Bone marrow (tissue), 2 donors: Measurements from ENCODE around the gene MMAB.
A peak's percentile ranks its signal among the peaks of the same experiment; 100 is the strongest.

Experiments
- DNase-seq, 2 donors: peaks; one replicate each; lab custom pipeline; 2025; lab: John Stamatoyannopoulos, UW

The MMAB gene

GRCh38 chr12:109573029-109573913 is at the start of gene MMAB, which contains the start of gene MVK:
Gene MMAB, minus strand, starts transcription at chr12:109573504. Its CDS starts 24 bp downstream, at chr12:109573480.
Gene MVK, plus strand, starts transcription at chr12:109573794. Its CDS starts 1,029 bp downstream, at chr12:109574823.
- peak; percentile 73 to 97 for DNase-seq

DNA sequence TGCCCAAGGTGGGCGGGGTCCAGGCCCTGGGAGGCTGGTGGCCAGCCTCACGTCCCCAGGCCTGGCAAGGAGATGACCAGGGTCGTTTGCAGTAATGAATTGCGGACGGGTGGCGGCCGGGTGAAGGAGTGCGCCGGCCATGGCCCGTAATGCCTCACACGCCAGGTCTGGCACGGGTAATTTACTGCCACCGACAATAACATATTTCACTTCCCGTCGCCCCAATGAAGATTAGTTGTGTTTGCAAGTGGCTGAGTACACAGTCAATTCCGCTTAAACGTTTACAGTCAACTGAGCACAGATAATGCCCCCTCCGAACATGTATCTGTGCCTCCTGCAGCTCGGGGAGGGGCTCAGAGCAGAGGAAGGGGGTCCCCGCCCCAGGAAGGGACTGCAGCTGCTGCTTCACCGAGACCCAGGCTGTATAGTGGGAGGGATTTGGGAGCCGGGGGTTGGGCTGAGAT is 48.6 kb upstream of the MMAB start:
- no peak for DNase-seq

GRCh38 chr12:109621211-109621694 is 47.9 kb upstream of the MMAB start:
- no peak for DNase-seq

GRCh38 chr12:109619002-109619604 is 45.8 kb upstream of the MMAB start:
- DNase-seq: no peak

- DNase-seq: no peak
Measured at GRCh38 chr12:109618082-109618481, 44.8 kb upstream of the MMAB start.

GRCh38 chr12:109617491-109617890 is 44.2 kb upstream of the MMAB start:
- no peak for DNase-seq

DNA sequence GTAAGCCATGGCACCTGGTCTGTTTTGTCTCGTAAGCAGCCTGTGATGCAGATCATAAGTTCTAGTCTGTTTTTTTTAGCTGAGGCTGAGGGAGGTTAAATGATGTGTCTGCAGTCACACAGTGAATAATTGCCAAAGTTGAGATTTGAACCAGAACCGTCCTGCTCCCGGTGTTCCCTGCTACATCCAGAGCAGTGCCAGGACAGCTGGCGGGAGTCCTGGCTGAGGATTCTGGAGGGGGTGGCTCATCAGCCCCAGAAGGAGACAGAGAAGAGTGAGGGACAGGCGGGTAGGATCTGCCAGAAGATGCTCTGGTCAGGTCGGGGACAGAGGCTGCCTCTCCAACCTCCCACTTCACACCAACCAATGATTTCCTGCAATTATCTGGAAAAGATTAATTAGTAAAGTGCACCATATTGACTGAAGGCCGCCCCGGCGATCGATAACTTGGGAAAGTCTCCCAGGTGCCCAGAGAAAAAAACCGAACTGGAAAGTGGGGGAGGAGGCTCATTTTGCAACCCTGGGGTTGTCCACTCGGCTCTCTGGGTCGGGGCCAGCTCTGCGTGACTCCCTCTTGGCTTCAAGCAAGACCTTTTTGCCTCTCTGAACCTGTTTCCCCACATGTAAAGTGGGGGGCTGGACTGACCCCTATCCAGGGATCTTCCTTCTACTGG is 42.4 kb upstream of the MMAB start:
- DNase-seq: no peak

DNA sequence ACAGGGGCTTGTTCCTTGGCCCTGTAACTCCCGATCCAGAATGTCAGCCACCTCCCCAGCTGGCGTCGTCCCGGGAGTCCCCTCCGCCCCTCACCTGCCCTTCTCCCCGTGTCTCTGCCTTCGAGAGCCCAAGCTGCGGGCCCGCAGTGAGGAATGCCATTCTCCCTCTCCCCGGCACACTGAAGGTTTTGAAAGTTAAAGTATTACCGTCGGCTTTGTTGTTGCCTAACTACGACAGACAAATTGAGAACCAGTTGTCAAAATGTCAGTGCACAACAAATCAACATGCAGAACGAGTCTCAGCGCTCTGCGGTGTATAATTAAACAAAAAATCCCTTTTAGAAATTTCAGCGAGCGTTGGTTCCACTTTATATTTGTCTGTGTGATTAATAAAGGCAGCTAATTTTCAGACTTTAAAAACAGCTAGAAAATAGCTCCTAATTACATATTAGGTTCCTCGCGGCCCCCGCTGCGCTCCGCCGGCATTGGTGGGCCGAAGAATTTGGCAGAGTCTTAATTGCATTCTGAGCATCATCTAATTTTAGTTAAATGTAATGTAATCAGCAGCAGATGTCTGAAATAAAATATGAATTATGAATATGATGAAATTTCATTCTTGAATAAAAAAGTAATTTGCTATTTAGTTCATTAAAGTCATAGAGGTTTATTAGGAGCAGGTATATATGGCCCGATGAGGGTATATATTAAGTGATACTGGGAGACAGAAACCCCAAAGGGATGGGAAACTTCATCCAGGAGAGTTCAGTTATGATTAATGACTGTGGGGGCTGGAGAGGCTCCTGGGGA is 40.5 kb upstream of the MMAB start:
- no peak for DNase-seq

- no peak for DNase-seq
Measured at GRCh38 chr12:109612975-109613502, 39.7 kb upstream of the MMAB start.

- DNase-seq: no peak
Measured at GRCh38 chr12:109612003-109612402, 38.7 kb upstream of the MMAB start.

DNA sequence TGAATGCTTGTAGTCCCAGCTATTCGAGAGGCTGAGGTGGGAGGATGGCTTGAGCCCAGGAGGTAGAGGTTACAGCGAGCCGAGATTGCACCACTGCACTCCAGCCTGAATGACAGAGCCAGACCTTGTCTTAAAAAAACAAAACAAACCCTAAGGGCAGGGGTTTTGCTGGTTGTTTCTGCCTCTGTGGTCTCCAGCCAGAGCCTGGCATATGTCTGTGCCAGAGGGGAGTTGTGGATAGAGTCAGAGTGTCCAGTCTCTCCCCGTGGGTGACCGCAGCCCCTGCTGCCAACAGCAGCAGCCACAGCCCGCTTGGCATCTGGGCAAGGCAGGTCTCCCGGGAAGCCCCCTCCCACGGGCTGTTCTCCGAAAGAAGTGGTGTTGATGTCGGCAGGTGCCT is 37.9 kb upstream of the MMAB start:
- DNase-seq: no peak

GRCh38 chr12:109610523-109610922 is 37.2 kb upstream of the MMAB start:
- no peak for DNase-seq

- DNase-seq: no peak
Measured at GRCh38 chr12:109609342-109609741, 36.0 kb upstream of the MMAB start.

- no peak for DNase-seq
Measured at GRCh38 chr12:109608793-109609192, 35.5 kb upstream of the MMAB start.

- no peak for DNase-seq
Measured at GRCh38 chr12:109608270-109608669, 35.0 kb upstream of the MMAB start.

DNA sequence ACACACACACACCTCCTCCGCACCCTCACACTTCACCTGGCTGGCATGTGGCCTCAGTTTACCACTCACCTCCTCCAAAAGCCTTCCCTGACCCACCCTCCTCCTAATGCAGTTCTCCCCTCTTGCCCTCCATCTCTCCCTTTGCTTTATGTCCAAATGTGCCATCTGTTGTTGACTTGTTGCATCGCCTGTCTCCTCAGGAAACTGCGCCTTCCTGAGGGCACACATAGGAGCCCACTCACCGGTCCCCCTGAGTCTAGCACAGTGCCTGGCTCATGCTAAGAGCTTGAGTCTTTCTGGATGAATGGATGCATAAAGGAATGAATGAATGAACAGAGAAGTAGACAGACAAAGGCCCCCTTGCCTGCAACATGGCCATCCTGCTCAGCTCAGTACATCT is 34.3 kb upstream of the MMAB start:
- no peak for DNase-seq

DNA sequence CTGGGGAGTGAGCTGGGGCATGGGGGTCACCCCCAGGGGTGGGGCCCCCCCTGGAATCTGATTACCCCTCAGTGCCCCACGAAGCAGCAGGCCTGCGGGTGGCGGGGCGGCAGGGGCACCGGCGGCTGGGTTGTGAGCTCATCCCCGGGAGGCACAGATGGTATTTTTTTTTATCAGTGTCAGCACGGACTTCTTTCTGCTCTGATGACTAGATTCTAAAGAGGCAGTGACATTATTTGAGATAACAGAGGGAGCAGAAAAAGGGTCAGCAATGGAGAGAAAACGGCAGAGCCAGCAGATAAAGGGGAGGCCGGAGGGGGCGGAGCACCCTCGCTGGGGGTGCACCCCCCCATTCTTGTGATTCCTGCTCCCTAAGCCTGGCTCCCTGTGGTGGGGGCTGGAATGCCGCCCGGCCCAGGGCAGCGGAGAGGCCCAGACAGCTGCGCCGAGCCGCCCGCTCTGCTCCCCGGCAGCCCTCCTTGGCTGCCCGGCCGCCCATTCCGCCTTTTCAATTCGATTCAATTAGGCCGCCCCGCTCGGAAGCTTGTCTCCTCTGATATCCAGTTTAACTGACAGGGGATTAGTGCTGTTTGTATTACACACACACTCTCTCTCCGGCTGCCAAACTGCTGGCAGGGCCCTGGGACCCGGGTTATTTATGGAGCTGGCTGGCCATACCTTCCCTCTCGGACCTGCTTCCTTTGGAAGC is 33.2 kb upstream of the MMAB start:
- DNase-seq: no peak

DNA sequence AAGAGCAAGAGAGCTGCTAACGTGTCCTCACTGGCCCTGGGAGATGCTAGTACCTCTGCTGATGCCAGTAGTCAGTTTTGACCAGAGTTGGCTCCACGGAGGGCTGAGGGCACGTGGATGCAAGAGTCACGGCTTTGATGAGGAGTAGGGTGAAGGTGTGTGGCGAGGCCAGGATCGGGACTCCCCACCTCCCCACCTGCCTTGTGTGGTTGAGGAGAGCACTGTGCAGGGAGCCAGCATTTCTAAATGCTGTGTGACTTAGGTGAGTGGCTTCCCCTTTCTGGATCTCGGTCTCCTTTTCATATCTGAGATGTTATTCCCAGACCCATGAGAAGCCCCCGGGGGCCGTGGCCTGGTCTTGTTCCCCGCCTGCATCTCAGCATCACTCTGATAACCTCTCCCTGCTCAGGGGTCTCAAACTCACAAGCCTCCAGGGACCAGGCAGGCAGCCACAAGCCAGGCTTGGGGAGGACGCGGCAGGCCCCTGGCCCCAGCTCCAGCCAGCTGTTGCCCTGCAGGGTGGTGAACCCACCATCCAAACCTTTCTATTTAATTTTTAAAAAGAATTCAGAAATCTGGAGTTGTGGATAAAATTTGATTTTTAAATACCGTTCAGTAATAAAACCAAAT is 32.4 kb upstream of the MMAB start:
- DNase-seq: no peak

GRCh38 chr12:109605016-109605415 is 31.7 kb upstream of the MMAB start:
- DNase-seq: no peak

GRCh38 chr12:109604132-109604585 is 30.9 kb upstream of the MMAB start:
- DNase-seq: no peak
